Ovary (tissue), 3 donors: ENCODE data around the gene ARV1.

Experiments
- EP300 ChIP-seq: sonication (generic); formaldehyde crosslinking; IDR thresholded peaks from one replicate; pipeline ENCODE4 v1.6.1; 2017; ENCODE audit warnings: antibody characterized with exemption
- POLR2A ChIP-seq: fragments of 450-650 bp; IDR thresholded peaks from one replicate; pipeline ENCODE4 v1.6.1; 2017; ENCODE audit warnings: antibody characterized with exemption, mild to moderate bottlenecking, moderate library complexity
- TF ChIP-seq, protein P1 (sequence below), 3 donors: fragments of 450-650 bp in 2 of 3; fragments of 200-600 bp in 1 of 3; IDR thresholded peaks; one replicate each; pipeline versions ENCODE4 v1.5.1 to v1.8.0; 2016 to 2022; ENCODE audit warnings: antibody characterized with exemption in 3 of 3, mild to moderate bottlenecking in 1 of 3
- donor health status: DM: no; HTN: no; CAD: no.

GRCh38 chr1:230930986-230931385, 47.9 kb upstream of the ARV1 start:
- TF ChIP-seq, protein P1, sequence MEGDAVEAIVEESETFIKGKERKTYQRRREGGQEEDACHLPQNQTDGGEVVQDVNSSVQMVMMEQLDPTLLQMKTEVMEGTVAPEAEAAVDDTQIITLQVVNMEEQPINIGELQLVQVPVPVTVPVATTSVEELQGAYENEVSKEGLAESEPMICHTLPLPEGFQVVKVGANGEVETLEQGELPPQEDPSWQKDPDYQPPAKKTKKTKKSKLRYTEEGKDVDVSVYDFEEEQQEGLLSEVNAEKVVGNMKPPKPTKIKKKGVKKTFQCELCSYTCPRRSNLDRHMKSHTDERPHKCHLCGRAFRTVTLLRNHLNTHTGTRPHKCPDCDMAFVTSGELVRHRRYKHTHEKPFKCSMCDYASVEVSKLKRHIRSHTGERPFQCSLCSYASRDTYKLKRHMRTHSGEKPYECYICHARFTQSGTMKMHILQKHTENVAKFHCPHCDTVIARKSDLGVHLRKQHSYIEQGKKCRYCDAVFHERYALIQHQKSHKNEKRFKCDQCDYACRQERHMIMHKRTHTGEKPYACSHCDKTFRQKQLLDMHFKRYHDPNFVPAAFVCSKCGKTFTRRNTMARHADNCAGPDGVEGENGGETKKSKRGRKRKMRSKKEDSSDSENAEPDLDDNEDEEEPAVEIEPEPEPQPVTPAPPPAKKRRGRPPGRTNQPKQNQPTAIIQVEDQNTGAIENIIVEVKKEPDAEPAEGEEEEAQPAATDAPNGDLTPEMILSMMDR (IDR thresholded peaks at IDR 0.05) = no peak
- TF ChIP-seq POLR2A = no peak
- no peak for TF ChIP-seq EP300
